Tibial artery (tissue), 4 donors: ENCODE data around the gene IFNGR2.
A peak's percentile ranks its signal among the peaks of the same experiment; 100 is the strongest.

Experiments
- DNase-seq, 2 donors: peaks; one replicate each; pipeline ENCODE4 v3.0.0-alpha.2; 2019
- H3K27ac ChIP-seq, 2 donors: fragments of 200-600 bp; sonication (generic) in 1 of 2; 1 replicate in 1 of 2; 2 replicates in 1 of 2; pipeline ENCODE4 v1.5.1; 2018 to 2019; ENCODE audit warnings: mild to moderate bottlenecking in 1 of 2
- H3K27me3 ChIP-seq, 2 donors: fragments of 200-600 bp; sonication (generic) in 1 of 2; one replicate each; pipeline versions ENCODE4 v1.5.1 to v1.6.0; 2016 to 2019
- H3K36me3 ChIP-seq, 3 donors: fragments of 200-600 bp; sonication (generic) in 2 of 3; one replicate each; pipeline ENCODE4 v1.5.1; 2016 to 2019; ENCODE audit warnings: mild to moderate bottlenecking in 2 of 3
- H3K4me1 ChIP-seq, 4 donors: fragments of 200-600 bp; sonication (generic) in 2 of 4; 1 replicate in 3 of 4; 2 replicates in 1 of 4; pipeline ENCODE4 v1.5.1; 2016 to 2019
- H3K4me3 ChIP-seq, 2 donors: fragments of 200-600 bp; sonication (generic) in 1 of 2; 1 replicate in 1 of 2; 2 replicates in 1 of 2; pipeline ENCODE4 v1.5.1; 2018 to 2019; ENCODE audit warnings: mild to moderate bottlenecking in 2 of 2
- H3K9me3 ChIP-seq, 3 donors: fragments of 200-600 bp; sonication (generic) in 1 of 3; one replicate each; pipeline ENCODE4 v1.5.1; 2016 to 2019
- intact Hi-C: fragments of 100-400 bp; cut with DNase I; formaldehyde crosslinking; loops from one replicate; pipeline ENCODE4 v1.15.0; 2023; ENCODE audit warnings: low total_unique reads
- TF ChIP-seq, protein P1 (sequence below), 2 experiments: fragments of 200-600 bp in 1 of 2; fragments of 450-650 bp in 1 of 2; IDR thresholded peaks; one replicate each; pipeline ENCODE4 v1.5.1; 2017 to 2019; ENCODE audit warnings: antibody characterized with exemption in 2 of 2, mild to moderate bottlenecking in 1 of 2, moderate library complexity in 1 of 2

The IFNGR2 gene

DNA sequence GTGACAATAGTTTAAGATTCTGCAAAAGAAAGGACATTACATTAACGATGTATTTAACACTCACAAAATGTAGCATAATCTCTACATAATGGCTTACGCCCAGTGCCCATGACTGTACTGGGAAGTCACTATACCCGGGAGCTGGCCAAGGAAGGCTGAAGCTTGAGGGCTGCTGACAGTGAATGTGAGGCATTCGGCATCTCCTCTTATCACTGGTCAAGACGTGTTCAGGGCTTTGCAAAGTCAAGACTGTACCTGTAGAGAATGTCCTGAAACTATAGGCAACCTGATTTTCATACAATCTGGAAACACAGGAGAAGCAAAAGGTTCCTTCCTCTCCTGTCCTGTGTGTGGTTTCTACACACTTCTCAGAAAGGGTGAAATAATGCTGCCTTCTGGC, 12.7 kb upstream of the IFNGR2 start:
- Histone ChIP-seq H3K4me3 (no peak overlapping the region), H3K4me1 (peaks cover 0 to 14% (median under 1%) of the 10 kb centered on the region in 4 donors), H3K9me3 (no peaks in the 10 kb centered on the region), H3K27me3 (no peaks in the 10 kb centered on the region), H3K36me3 (no peaks in the 10 kb centered on the region), H3K27ac (no peak overlapping the region)
- TF ChIP-seq, protein P1, sequence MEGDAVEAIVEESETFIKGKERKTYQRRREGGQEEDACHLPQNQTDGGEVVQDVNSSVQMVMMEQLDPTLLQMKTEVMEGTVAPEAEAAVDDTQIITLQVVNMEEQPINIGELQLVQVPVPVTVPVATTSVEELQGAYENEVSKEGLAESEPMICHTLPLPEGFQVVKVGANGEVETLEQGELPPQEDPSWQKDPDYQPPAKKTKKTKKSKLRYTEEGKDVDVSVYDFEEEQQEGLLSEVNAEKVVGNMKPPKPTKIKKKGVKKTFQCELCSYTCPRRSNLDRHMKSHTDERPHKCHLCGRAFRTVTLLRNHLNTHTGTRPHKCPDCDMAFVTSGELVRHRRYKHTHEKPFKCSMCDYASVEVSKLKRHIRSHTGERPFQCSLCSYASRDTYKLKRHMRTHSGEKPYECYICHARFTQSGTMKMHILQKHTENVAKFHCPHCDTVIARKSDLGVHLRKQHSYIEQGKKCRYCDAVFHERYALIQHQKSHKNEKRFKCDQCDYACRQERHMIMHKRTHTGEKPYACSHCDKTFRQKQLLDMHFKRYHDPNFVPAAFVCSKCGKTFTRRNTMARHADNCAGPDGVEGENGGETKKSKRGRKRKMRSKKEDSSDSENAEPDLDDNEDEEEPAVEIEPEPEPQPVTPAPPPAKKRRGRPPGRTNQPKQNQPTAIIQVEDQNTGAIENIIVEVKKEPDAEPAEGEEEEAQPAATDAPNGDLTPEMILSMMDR (IDR thresholded peaks at IDR 0.05) = no peak
- intact Hi-C loops = no loop called here
- no peak for DNase-seq

DNA sequence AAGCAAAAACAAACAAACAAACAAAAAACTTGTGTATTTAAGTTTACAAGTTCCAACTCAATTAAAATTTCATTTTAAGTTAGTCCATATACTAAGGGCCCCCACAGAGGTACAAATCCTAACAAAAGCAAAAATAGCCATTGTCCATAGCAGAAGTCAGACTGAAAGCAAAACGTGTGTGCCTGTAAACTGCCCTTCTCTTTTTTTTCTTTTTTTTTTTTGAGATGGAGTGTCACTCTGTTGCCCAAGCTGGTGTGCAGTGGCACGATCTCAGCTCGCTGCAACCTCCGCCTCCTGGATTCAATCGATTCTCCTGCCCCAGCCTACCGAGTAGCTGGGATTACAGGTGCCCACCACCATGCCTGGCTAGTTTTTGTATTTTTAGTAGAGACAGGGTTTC, 11.6 kb upstream of the IFNGR2 start:
- no peaks in the 10 kb centered on the region for H3K27me3 ChIP-seq
- H3K4me1 ChIP-seq = peaks cover 0 to 26% (median 12%) of the 10 kb centered on the region in 4 donors
- no peak for DNase-seq
- H3K27ac ChIP-seq = no peak overlapping the region
- TF ChIP-seq, protein P1 (IDR thresholded peaks at IDR 0.05) = no peak
- H3K4me3 ChIP-seq = no peak overlapping the region
- intact Hi-C loops = no loop called here
- no peaks in the 10 kb centered on the region for H3K9me3 ChIP-seq
- H3K36me3 ChIP-seq = no peaks in the 10 kb centered on the region

DNA sequence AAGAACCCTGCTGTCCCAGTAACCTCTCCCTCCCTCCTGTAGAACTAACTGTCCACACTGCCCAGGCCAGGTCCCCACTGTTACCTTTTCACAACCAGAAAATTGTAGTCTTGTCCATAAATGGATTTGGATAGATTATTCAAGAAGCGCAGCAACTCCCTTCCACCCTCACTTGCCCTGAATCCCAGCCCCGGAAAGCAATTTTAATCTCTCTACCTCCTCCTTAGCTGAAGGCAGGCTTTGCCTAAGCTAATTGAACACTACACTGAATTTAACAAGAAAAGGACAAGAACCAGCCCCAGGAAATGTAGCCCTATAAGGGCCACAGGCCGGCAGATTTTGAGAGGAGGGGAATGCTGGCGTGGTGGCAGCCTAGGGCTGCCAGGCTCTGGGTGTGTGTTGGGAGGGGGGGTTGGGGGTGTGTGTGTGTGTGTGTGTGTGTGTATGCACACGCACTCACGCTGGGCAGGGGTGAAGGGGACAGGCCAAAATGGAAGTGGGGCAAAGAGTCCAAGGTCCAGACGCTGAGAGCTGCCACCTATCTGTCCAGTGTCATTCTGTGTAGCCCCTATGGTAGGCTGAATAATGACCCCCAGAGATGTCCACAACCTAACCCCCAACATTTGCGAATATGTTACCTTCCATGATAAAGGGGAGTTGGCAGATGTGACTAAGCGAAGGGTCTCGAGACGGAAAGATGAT, 10.8 kb upstream of the IFNGR2 start:
- Histone ChIP-seq H3K27me3 (no peaks in the 10 kb centered on the region), H3K4me1 (peaks cover 0 to 34% (median 15%) of the 10 kb centered on the region in 4 donors), H3K27ac (no peak overlapping the region), H3K36me3 (no peaks in the 10 kb centered on the region), H3K4me3 (no peak overlapping the region), H3K9me3 (no peaks in the 10 kb centered on the region)
- TF ChIP-seq, protein P1 (IDR thresholded peaks at IDR 0.05) = no peak
- intact Hi-C loops = no loop called here
- DNase-seq = no peak

DNA sequence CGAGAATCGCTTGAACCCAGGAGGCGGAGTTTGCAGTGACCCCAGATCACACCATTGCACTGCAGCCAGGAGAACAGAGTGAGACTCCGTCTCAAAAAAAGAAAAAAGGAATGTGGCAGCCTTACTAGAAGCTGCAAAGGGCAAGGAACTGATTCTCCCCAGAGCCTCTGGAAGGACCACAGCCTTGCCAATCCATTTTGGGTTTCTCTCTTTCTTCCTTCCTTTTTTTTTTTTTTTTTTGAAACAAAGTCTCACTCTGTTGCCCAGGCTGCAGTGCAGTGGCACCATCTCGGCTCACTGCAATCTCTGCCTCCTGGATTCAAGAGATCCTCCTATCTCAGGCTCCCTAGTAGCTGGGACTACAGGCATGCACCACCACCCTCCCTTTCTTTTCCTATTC, 9.9 kb upstream of the IFNGR2 start:
- no peaks in the 10 kb centered on the region for H3K9me3 ChIP-seq
- no peaks in the 10 kb centered on the region for H3K36me3 ChIP-seq
- no peak overlapping the region for H3K4me3 ChIP-seq
- H3K4me1 ChIP-seq = peaks cover 0 to 34% (median 15%) of the 10 kb centered on the region in 4 donors
- DNase-seq = no peak
- intact Hi-C loops = no loop called here
- TF ChIP-seq, protein P1 (IDR thresholded peaks at IDR 0.05) = no peak
- H3K27me3 ChIP-seq = no peaks in the 10 kb centered on the region
- H3K27ac ChIP-seq = no peak overlapping the region

DNA sequence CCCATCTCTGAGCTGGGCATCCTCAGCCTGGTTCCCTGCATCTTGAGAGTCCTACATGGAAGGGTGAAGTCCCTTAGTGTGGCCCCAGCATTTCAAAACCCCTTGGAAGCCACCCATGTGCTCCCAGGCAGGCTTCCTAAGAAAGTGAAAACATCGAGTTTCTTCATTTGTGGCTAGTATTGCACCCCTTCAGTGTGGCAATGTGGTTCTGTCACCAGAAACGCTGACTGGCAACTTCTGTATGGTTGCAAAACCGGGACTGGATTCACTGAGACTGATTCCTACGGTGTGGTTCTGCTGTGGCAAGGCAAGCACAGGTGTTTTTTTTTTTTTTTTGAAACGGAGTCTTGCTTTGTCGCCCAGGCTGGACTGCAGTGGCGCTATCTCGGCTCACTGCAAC, 9.0 kb upstream of the IFNGR2 start:
- Histone ChIP-seq H3K4me1 (peaks cover 0 to 34% (median 15%) of the 10 kb centered on the region in 4 donors), H3K36me3 (no peaks in the 10 kb centered on the region), H3K4me3 (no peak overlapping the region), H3K9me3 (no peaks in the 10 kb centered on the region), H3K27ac (no peak overlapping the region), H3K27me3 (no peaks in the 10 kb centered on the region)
- TF ChIP-seq, protein P1 (IDR thresholded peaks at IDR 0.05) = no peak
- DNase-seq = peak; percentile 55 to 69
- intact Hi-C loops = no loop called here
